ENCODE data around the gene GRID1. TPM values are rescaled to one million over a fixed set of nuclear protein-coding genes. Genes with fewer than 3 reads are reported as not detected.
A peak's percentile ranks its signal among the peaks of the same experiment; 100 is the strongest.

GRID1 gene
- total and polyA plus RNA-seq, 10 of the 15 experiments (the other 5 are each of a cell fraction or from before 2014, with no cell fraction given), result 0.04 to 0.62 (median 0.08) TPM; not detected in 5

GRCh38 chr10:86336341-86336740, 30.3 kb downstream of the GRID1 start:
- FAIRE-seq, result no peak
- intact Hi-C loops (cut with micrococcal nuclease; ENCODE audit: unreplicated experiment), result no loop called here
- CTCF ChIA-PET, result no interaction called here

GRCh38 chr10:86335831-86336230, 30.8 kb downstream of the GRID1 start:
- H3K4me2 ChIP-seq (ENCODE audit: control insufficient read depth, insufficient read depth), result no peak overlapping the region
- H3K4me1 ChIP-seq (ENCODE audit: control insufficient read depth, insufficient read depth, low read length), result peaks cover 5% of the 10 kb centered on the region; the same call in 1 of the 2 replicates
- DNase-seq (ENCODE audit: low read depth, low spot score) (no peak), FAIRE-seq (no peak), ATAC-seq (no peak)
- BruUV-seq (replicated peaks), result no TSS peak
- in situ Hi-C loops (cut with MboI), result no loop called here
- intact Hi-C loops (cut with micrococcal nuclease; ENCODE audit: unreplicated experiment), result no loop called here
- no peak overlapping the region for H3K27ac ChIP-seq (ENCODE audit: control insufficient read depth, insufficient read depth)
- no peaks in the 10 kb centered on the region for H3K36me3 ChIP-seq (ENCODE audit: control insufficient read depth in 2 of 2, insufficient read depth in 2 of 2, low read length in 1 of 2)
- H3K4me3 ChIP-seq, result no peak overlapping the region
- ChIA-PET POLR2A (no interaction called here), RAD21 (ENCODE audit: unreplicated experiment) (no interaction called here), CTCF (no interaction called here), SMC1A (ENCODE audit: uncharacterized antibody, unreplicated experiment) (no interaction called here)
- no peaks in the 10 kb centered on the region; the same call in 1 of the 2 replicates for H4K20me1 ChIP-seq (ENCODE audit: control insufficient read depth, insufficient read depth)
- no peak overlapping the region for H3K9ac ChIP-seq (ENCODE audit: control insufficient read depth, insufficient read depth, low read length)
- WGBS (ENCODE audit: insufficient coverage, insufficient replicate concordance, low lambda C conversion rate, missing lambda C conversion rate), result 93% methylated on average over 1 of the region's 1 CpG
- peaks cover 0 to 3% of the 10 kb centered on the region in 2 experiments; a peak in 1 of 4 replicates for H3K27me3 ChIP-seq (replicated peaks in 1 of 2; ENCODE audit: control insufficient read depth in 2 of 2, insufficient read depth in 2 of 2, low read length in 1 of 2)
- H2AFZ ChIP-seq (ENCODE audit: control insufficient read depth, low read depth, low read length), result no peak overlapping the region
- no peaks in the 10 kb centered on the region for H3K79me2 ChIP-seq (ENCODE audit: control insufficient read depth, insufficient read depth, low read length)
- H3K9me3 ChIP-seq (replicated peaks; ENCODE audit: control insufficient read depth, insufficient read depth, low read length), result no peaks in the 10 kb centered on the region; the same call in 2 of the 3 replicates
- TF ChIP-seq JUND (IDR thresholded peaks at IDR 0.05; ENCODE audit: low read depth, low read length) (no peak), RCOR1 (conservative IDR thresholded peaks at IDR 0.05; ENCODE audit: low read depth, low read length) (no peak), MYC (IDR thresholded peaks at IDR 0.05; ENCODE audit: insufficient read depth, insufficient read length, insufficient replicate concordance, low read length, severe bottlenecking) (no peak), CHD1 (IDR thresholded peaks at IDR 0.05; ENCODE audit: low read depth, low read length) (no peak), MTA2 (IDR thresholded peaks at IDR 0.05; ENCODE audit: low read depth) (no peak), SKIL (IDR thresholded peaks at IDR 0.05; ENCODE audit: low read depth, poor library complexity, severe bottlenecking) (no peak), PRDM15 (CRISPR knock-in tag; IDR thresholded peaks at IDR 0.05) (no peak)

More at GRCh38 chr10:86336341-86336740, 30.3 kb downstream of the GRID1 start:
- RAD21 ChIA-PET (ENCODE audit: unreplicated experiment), result no interaction called here
- BruUV-seq (replicated peaks), result no TSS peak
- Histone ChIP-seq H3K4me3 (no peak overlapping the region), H3K79me2 (ENCODE audit: control insufficient read depth, insufficient read depth, low read length) (no peaks in the 10 kb centered on the region), H3K27ac (ENCODE audit: control insufficient read depth, insufficient read depth) (no peak overlapping the region), H3K4me2 (ENCODE audit: control insufficient read depth, insufficient read depth) (no peak overlapping the region), H3K27me3 (replicated peaks in 1 of 2; ENCODE audit: control insufficient read depth in 2 of 2, insufficient read depth in 2 of 2, low read length in 1 of 2) (peaks cover 0 to 3% of the 10 kb centered on the region in 2 experiments; a peak in 1 of 4 replicates), H3K36me3 (ENCODE audit: control insufficient read depth in 2 of 2, insufficient read depth in 2 of 2, low read length in 1 of 2) (no peaks in the 10 kb centered on the region), H2AFZ (ENCODE audit: control insufficient read depth, low read depth, low read length) (no peak overlapping the region), H3K9me3 (replicated peaks; ENCODE audit: control insufficient read depth, insufficient read depth, low read length) (no peaks in the 10 kb centered on the region; the same call in 2 of the 3 replicates), H4K20me1 (ENCODE audit: control insufficient read depth, insufficient read depth) (no peaks in the 10 kb centered on the region; the same call in 1 of the 2 replicates), H3K4me1 (ENCODE audit: control insufficient read depth, insufficient read depth, low read length) (peaks cover 5% of the 10 kb centered on the region; the same call in 1 of the 2 replicates), H3K9ac (ENCODE audit: control insufficient read depth, insufficient read depth, low read length) (no peak overlapping the region)
- WGBS (ENCODE audit: insufficient coverage, insufficient replicate concordance, low lambda C conversion rate, missing lambda C conversion rate), result 11% methylated on average over 10 of the region's 10 CpGs
- TF ChIP-seq FOXM1 (IDR thresholded peaks at IDR 0.05; ENCODE audit: low read depth, low read length), result no peak
- no peak for TF ChIP-seq GATAD2B (conservative IDR thresholded peaks at IDR 0.05; ENCODE audit: low read depth)
- no peak for TF ChIP-seq SMAD1 (IDR thresholded peaks at IDR 0.05; ENCODE audit: low read depth, partially characterized antibody)
- 0 out of 2 replicates have a peak, but pooled peaks have one; percentile 31 for TF ChIP-seq IRF4 (IDR thresholded peaks at IDR 0.05; ENCODE audit: low read depth, low read length)
- DNase-seq (ENCODE audit: low read depth, low spot score), result no peak
- peak; percentile 16; the same call in 2 of the 3 replicates for ATAC-seq
- SMC1A ChIA-PET (ENCODE audit: uncharacterized antibody, unreplicated experiment), result no interaction called here
- POLR2A ChIA-PET, result no interaction called here
- in situ Hi-C loops (cut with MboI), result no loop called here
